GM19025 (cell line): Measurements from ENCODE around the gene BTBD1.
"Not testable (repeated sequence)": the region's sequence is repeated elsewhere in the genome, so short reads cannot be mapped to it uniquely, and the experiment has no call there.

Source experiments
- ATAC-seq: cut with Tn5 transposase; IDR thresholded peaks from one replicate; pipeline ENCODE4 v1.9.1; 2021; ENCODE audit warnings: mild to moderate bottlenecking, low read depth, moderate library complexity; ENCODE audit not compliant: unreplicated experiment

BTBD1 gene

DNA sequence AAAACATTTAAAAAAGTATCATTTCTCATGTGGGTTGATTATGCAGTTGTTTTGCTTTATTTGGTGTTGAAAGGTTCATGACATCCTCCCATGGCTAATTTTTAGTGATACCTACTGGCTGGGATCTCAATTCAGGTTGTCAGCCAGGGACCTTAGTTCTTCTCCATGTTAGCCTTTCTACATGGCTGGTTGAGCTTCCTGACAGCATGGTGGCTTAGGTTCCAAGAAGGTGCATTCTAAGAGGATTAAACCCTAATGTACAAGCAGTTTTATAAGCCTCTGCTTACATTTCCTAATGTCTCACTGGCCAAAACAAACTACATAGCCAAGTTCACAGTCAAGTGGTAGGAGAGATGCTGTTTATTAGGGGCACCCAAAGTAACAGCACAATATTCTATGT lies 31.0 kb upstream of the BTBD1 start:
- no peak for ATAC-seq

GRCh38 chr15:83094583-83094982 lies 27.5 kb upstream of the BTBD1 start:
- no peak for ATAC-seq

GRCh38 chr15:83092309-83092976 lies 25.4 kb upstream of the BTBD1 start:
- no peak for ATAC-seq

DNA sequence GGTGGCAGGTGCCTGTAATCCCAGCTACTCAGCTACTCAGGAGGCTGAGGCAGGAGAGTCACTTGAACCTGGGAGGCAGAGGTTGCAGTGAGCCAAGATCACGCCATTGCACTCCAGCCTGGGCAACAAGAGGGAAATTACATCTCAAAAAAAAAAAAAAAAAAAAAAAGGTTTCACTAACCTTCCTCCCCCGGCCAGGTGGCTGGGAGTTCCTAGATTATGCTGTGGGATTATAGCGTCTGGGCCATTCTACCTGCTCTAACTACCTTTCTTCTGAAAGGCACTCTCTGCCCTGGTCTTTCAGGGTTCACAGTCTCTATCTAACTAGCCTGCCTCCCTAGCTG lies 24.9 kb upstream of the BTBD1 start:
- not testable (repeated sequence) for ATAC-seq

DNA sequence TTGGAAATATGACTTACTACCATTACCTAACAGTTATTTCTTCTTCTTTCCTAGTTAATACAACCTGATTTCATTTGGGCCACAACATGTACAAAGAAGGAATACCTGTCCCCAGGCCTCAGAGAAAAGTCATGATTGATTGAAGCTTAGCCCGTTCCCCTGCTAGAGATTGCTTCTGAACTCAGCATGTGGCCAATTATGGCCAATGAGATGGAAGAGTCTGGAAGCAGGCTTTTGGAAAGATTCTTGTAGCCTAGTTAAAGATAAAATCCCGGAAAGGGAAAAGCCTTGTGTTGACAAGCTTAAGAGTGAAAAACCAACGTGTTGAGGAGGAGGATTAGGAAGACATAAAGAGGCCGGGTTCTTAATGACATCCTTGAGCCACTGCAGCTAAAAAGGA lies 23.4 kb upstream of the BTBD1 start:
- no peak for ATAC-seq

DNA sequence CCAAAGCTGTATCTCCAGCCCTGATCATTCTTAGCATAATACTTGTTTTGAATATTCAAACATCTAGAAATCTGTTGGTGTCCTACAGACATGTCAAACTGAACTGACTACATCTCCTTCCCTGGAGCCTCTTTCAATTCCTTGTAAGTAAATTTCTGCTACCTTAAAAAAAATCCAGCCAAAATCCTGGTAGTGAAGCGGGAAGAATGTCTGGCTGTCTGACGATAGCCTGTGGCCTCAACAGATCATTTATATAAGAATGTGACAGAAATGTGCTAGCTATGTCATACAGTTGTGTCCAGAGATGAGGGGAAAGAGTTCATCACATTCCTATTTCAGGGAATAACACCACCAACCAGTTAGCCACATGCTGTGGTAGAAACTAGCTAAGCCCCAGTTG lies 21.8 kb upstream of the BTBD1 start:
- no peak for ATAC-seq

GRCh38 chr15:83087576-83087975 lies 20.5 kb upstream of the BTBD1 start:
- no peak for ATAC-seq

DNA sequence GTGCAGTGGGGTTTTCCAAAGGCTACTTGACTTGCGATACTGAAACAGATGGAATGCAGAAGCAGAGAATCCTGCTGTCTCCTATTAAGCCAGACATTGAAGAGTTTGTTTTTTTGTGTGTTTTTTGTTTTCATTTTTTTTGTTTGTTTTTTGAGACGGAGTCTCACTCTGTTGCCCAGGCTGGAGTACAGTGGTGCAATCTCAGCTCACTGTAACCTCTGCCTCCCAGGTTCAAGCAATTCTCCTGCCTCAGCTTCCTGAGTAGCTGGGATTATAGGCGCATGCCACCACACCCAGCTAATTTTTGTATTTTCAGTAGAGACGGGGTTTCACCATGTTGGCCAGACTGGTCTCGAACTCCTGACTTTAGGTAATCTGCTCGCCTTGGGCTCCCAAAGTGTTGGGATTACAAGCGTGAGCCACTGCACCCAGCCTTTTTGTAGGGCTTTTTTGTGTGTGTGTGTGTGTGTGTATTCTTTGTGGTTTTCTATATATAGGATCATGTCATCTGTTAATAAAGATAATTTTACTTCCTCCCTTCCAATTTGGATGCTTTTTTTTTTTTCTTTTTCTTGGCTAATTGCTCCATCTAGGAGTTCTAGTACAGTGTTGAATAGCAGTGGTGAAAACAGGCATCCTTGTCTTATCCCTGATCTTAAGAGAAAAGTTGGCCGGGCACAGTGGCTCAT lies 19.0 kb upstream of the BTBD1 start:
- not testable (repeated sequence) for ATAC-seq

- ATAC-seq = not testable (repeated sequence)
These were observed 18.4 kb upstream of the BTBD1 start for GRCh38 chr15:83085461-83085860.

DNA sequence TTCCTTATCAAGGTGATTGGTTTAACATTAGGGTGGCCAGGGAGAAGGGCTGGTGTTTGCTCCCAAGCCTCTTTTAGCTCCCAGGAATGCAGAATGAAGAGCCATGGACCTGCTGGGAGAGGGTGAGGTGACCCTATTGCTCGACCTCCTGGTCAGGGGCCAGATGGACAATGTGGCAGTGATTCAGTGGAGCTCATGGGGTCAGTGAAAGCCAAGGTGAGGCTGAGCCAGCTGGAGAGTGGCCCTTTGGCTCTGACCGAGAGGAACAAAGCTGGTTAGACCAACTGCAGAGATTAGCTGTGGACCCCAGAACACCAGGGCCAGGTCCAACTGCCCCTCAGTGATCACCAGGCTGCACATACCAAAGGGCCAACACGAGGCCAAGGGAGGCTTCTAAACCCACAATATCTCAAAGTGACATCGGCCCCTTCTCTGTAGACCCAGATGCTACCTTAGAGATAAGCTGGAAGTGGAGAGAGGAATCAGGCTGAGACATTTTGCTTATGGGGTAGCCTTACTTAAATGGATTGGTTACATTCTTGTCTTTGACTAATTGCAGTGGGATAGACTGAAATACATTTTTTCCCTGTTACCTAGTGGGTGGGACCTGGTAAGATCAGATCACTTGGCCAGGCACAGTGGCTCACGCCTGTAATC lies 15.8 kb upstream of the BTBD1 start:
- no peak for ATAC-seq

GRCh38 chr15:83081256-83082014 lies 14.4 kb upstream of the BTBD1 start:
- ATAC-seq = no peak

GRCh38 chr15:83078712-83079111 lies 11.7 kb upstream of the BTBD1 start:
- ATAC-seq = no peak

DNA sequence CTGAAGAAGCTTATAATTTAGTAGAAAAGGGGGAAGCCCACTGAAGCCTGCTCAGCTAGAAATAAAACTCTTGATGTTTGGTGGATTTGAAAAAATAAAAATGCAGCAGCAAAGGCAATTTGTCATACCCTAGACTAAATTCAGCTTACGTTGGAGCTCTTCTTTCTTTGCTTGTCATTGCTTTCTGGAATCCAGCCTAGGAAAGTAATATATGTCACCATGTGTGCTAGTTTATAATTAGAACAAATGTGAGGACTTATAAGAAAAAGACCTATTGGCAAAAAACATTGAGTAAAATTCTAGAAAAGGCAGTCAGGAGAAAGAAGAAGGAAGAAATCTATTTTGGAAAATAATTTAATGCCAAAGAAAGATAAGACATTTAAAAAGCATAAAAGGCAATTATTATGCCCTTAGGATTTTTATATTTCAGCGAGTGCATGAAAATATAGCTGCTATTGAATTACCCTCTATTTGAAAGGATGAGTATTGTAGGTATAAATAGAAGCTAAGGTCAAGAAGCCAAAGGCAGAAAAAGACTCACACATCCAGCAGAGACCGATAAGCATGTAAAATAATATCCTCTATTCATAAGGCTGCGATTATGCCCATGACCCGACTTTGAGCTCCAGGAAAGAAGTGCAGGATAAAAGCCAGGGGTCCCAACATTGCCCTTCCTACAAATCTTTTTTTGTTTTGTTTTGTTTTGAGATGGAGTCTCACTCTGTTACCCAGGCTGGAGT lies 10.6 kb upstream of the BTBD1 start:
- no peak for ATAC-seq

DNA sequence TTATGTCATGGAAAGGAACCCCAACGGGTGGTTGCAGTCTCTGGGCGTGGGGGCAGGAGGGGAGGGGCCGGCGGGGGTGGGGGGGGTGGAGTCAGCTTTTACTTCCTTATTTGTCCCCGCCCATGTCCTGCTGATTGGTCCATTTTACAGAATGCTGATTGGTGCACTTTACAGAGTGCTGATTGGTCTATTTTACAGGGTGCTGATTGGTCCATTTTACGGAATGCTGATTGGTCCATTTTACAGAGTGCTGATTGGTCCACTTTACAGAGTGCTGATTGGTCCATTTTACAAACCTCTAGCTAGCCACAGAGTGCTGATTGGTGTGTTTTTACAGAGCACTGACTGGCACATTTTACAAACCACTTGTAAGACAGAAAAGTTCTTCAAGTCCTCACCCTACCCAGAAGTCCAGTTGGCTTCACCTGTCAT lies 2.2 kb upstream of the BTBD1 start:
- not testable (repeated sequence) for ATAC-seq

DNA sequence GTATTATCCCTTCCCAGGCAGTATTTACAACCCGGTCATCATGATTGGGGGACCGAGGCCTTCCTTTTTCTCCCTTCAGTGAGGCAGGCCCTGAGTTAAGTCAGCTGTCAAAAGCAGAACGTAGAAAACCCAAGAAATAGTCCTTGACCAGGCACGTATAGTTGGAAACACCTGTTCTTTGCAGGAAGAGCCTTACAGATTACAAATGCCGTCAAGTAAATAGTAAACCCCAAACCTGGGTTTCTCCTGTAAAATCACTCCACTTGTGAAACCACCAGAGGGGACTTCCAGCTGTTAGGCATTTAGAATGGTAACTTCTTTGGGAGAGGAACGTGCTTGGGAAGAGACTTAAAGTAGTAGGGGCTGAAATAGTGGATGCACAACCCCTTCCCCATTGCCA lies 1.0 kb upstream of the BTBD1 start:
- no peak for ATAC-seq

GRCh38 chr15:83067638-83067962 lies 548 bp upstream of the BTBD1 start:
- no peak for ATAC-seq

- ATAC-seq = no peak
These were observed 868 bp downstream of the BTBD1 start for GRCh38 chr15:83066034-83066733.

DNA sequence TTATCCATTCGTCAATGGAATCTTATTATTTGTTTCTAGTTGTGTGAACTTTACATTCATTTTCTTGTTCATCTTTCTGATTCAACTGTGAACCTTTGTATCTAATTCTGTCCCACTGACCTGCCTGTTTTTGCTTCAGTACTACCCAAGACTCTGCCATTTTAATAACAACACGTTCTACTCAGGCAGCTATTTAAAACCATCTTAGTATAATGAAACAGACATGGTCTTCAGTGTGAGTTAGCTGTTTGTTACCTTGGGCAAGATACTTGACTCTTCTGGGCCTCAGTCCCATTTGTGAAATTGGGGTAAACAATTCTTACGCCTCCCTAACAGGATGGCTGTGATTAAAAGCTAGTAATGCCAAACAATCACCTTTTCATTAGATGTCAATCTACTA lies 1.6 kb downstream of the BTBD1 start:
- ATAC-seq = no peak

GRCh38 chr15:83064859-83065258 lies 2.2 kb downstream of the BTBD1 start:
- no peak for ATAC-seq

DNA sequence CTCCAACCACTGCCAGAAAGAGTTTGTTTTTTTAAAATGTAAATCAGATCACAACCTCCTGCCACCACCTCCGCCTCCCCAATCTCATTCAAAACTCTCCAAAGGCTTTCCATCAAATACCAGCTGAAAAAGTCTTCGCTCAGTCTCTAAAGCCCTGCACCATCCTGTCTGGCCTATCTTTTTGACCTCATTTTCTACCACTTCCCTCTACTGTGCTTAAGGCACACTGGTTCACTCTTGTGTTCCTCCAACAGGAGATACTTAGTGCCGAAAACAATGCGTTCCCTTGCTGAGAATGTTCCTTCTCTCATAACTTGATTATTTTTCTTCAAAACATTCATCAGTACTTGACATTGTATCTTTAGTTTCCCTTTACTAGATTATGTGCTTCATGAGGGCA lies 3.5 kb downstream of the BTBD1 start:
- no peak for ATAC-seq
